OCI-LY3 (cell line): Measurements from ENCODE around the gene WDR31.

ENCODE experiments used
- H2AFZ ChIP-seq: fragments of 200-600, 300-600 bp; shearing (Covaris generic); 2 replicates; pipeline ENCODE4 v1.6.0; 2014; ENCODE audit warnings: antibody characterized with exemption, low read depth, low read length
- H3K27ac ChIP-seq: fragments of 200-600, 300-600 bp; sonication (generic); 2 replicates; pipeline ENCODE4 v1.5.1; 2014; ENCODE audit warnings: mild to moderate bottlenecking, low read length, moderate library complexity, mixed read lengths
- H3K27me3 ChIP-seq: fragments of 200-600, 300-600 bp; sonication (generic); 2 replicates; pipeline ENCODE4 v1.6.1; 2014; ENCODE audit warnings: low read depth, low read length, mixed read lengths
- H3K36me3 ChIP-seq: fragments of 200-600, 300-600 bp; sonication (generic); replicated peaks from 2 replicates; pipeline ENCODE3; 2014; ENCODE audit warnings: low read depth, low read length, mixed read lengths
- H3K4me1 ChIP-seq: fragments of 300-600, 200-600 bp; sonication (generic); 2 replicates; pipeline ENCODE4 v1.6.1; 2014; ENCODE audit warnings: low read length, mixed read lengths
- H3K4me2 ChIP-seq: fragments of 200-600, 300-600 bp; sonication (generic); 2 replicates; pipeline ENCODE4 v1.6.1; 2014; ENCODE audit warnings: low read length, mixed read lengths
- H3K4me3 ChIP-seq: fragments of 300-600, 200-600 bp; sonication (generic); 2 replicates; pipeline ENCODE4 v1.5.1; 2014; ENCODE audit warnings: antibody characterized with exemption, mild to moderate bottlenecking, low read length, moderate library complexity
- H3K79me2 ChIP-seq: fragments of 300-600, 200-600 bp; shearing (Covaris generic); 2 replicates; pipeline ENCODE4 v1.6.1; 2014; ENCODE audit warnings: mild to moderate bottlenecking, low read length, mixed read lengths
- H3K9ac ChIP-seq: fragments of 300-600, 200-600 bp; shearing (Covaris generic); 2 replicates; pipeline ENCODE4 v1.6.0; 2014; ENCODE audit warnings: mild to moderate bottlenecking, low read length, moderate library complexity
- H3K9me3 ChIP-seq: fragments of 200-600, 300-600 bp; shearing (Covaris generic); 2 replicates; pipeline ENCODE4 v1.6.1; 2014; ENCODE audit warnings: low read length, mixed read lengths; ENCODE audit not compliant: insufficient read depth
- H4K20me1 ChIP-seq: fragments of 200-600, 300-600 bp; sonication (generic); 2 replicates; pipeline ENCODE4 v1.6.1; 2016; ENCODE audit warnings: low read length, mixed read lengths; ENCODE audit not compliant: insufficient read depth
- EZH2phosphoT487 ChIP-seq: fragments of 200-600 bp; shearing (Covaris generic); IDR thresholded peaks from 2 replicates; pipeline ENCODE4 v1.6.1; 2018; ENCODE audit warnings: antibody characterized with exemption, mixed run types, low read depth
- TF ChIP-seq, protein P1 (sequence below): fragments of 200-600, 300-600 bp; sonication (generic); IDR thresholded peaks from 2 replicates; pipeline ENCODE4 v1.5.1; 2014; ENCODE audit warnings: antibody characterized with exemption, low read length, low read depth

The WDR31 gene

DNA sequence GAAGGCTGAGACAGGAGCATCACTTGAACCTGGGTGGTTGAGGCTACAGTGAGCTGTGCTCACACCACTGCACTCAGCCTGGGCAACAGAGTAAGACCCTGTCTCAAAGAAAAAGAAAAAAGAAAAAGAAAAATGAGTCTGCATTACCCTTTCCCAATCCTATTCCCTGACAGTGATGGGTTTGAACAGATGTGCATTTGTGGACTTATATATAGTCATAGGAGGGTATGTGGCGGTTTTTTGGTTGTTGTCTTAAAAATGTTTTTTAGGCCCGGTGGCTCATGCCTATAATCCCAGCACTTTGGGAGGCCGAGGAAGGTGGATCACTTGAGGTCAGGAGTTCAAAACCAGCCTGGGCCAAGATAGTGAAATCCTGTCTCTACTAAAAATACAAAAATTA lies 23.3 kb upstream of the WDR31 start:
- Histone ChIP-seq H3K27ac (no peak overlapping the region), H3K79me2 (no peaks in the 10 kb centered on the region), H3K4me2 (no peak overlapping the region), H2AFZ (no peak overlapping the region), H4K20me1 (no peaks in the 10 kb centered on the region), H3K36me3 (no peaks in the 10 kb centered on the region), H3K4me3 (no peak overlapping the region), H3K27me3 (no peaks in the 10 kb centered on the region), H3K9me3 (no peaks in the 10 kb centered on the region), H3K4me1 (no peaks in the 10 kb centered on the region), H3K9ac (no peak overlapping the region)
- TF ChIP-seq, protein P1, sequence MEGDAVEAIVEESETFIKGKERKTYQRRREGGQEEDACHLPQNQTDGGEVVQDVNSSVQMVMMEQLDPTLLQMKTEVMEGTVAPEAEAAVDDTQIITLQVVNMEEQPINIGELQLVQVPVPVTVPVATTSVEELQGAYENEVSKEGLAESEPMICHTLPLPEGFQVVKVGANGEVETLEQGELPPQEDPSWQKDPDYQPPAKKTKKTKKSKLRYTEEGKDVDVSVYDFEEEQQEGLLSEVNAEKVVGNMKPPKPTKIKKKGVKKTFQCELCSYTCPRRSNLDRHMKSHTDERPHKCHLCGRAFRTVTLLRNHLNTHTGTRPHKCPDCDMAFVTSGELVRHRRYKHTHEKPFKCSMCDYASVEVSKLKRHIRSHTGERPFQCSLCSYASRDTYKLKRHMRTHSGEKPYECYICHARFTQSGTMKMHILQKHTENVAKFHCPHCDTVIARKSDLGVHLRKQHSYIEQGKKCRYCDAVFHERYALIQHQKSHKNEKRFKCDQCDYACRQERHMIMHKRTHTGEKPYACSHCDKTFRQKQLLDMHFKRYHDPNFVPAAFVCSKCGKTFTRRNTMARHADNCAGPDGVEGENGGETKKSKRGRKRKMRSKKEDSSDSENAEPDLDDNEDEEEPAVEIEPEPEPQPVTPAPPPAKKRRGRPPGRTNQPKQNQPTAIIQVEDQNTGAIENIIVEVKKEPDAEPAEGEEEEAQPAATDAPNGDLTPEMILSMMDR: no peak
- no peak for TF ChIP-seq EZH2phosphoT487

DNA sequence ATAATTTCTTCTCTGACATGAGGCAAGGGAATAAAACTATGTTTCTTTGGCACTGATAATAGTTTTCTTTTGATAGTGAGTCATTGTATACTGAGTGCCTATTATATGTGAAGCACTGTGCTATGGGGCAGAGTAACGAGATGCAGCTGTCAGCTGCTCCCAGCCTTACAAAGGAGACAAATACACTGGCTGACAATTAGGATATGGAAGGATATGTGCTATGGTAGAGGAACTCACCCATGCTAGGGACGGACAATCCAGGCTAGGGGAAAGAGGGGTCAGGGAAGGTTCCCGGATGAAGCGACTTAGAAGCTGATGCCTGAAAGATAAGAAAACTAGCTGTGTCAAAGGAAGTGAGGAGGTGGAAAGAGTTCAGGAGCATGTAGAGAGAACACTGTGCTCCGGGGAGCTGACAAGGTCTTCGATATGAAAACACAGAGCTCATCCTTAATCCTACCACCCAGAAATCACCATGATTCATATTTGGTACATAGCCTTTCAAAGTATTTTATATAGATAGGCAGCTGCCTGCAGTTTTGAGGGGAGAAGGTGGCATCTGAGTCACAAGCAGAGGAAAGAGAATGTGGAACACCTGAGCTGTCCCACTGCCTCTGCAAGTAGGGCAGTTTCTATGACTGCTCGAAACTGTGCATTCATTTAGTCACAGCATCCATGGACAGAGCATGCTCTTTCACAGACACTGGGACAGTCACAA lies 21.4 kb upstream of the WDR31 start:
- H3K4me3 ChIP-seq: no peak overlapping the region
- TF ChIP-seq, protein P1: no peak
- H3K9ac ChIP-seq: no peak overlapping the region
- H3K27ac ChIP-seq: no peak overlapping the region
- H3K36me3 ChIP-seq: no peaks in the 10 kb centered on the region
- H3K9me3 ChIP-seq: no peaks in the 10 kb centered on the region
- no peaks in the 10 kb centered on the region for H3K79me2 ChIP-seq
- H3K27me3 ChIP-seq: no peaks in the 10 kb centered on the region
- no peaks in the 10 kb centered on the region for H3K4me1 ChIP-seq
- no peak overlapping the region for H3K4me2 ChIP-seq
- no peak overlapping the region for H2AFZ ChIP-seq
- H4K20me1 ChIP-seq: no peaks in the 10 kb centered on the region

DNA sequence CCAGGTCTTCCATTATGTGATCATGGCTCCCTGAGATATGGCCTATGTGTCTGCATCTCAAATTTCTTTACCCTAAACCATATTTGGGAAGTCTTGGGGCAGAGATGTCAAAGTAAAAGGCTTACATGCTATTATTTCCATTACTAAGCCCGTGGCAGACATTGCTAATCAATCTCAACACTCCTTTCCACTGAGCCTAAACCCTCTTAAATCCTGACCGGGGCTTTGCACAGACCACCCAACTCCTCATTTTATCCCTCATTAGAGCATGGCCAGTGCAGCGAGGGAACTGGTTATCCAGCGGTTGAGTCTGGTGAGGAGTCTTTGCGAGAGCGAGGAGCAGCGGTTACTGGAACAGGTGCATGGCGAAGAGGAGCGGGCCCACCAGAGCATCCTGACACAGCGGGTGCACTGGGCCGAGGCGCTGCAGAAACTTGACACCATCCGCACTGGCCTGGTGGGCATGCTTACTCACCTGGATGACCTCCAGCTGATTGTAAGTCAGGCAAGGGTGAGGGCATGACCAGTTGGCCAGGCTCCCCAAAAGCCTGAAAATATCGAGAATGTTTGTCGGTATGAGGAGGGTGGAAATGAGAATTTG lies 20.3 kb upstream of the WDR31 start:
- Histone ChIP-seq H3K79me2 (no peaks in the 10 kb centered on the region), H3K4me3 (no peak overlapping the region), H3K27ac (no peak overlapping the region), H2AFZ (no peak overlapping the region), H4K20me1 (no peaks in the 10 kb centered on the region), H3K36me3 (no peaks in the 10 kb centered on the region), H3K9me3 (no peaks in the 10 kb centered on the region), H3K4me1 (no peaks in the 10 kb centered on the region), H3K27me3 (no peaks in the 10 kb centered on the region), H3K4me2 (no peak overlapping the region), H3K9ac (no peak overlapping the region)
- TF ChIP-seq, protein P1: no peak
- TF ChIP-seq EZH2phosphoT487: no peak

DNA sequence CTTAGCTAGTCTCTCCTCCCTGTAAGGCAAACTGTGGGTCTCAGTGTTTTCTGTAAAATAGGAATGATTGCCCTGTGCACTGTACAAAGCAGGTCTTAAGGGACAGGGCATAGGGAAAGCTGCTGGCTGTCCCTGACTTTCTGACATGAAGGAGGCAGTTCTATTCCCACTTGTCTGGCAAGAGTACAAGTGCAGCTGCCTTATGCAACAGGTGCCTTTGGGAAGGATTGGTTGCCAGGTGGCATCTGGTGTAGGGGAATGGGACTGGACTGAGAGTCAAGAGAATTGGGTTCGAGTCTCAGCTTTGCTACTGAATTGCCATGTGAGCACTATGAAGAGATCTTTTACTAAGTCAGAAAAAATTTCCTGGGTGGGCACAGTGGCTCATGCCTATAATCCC lies 19.3 kb upstream of the WDR31 start:
- Histone ChIP-seq H3K4me2 (no peak overlapping the region), H3K79me2 (no peaks in the 10 kb centered on the region), H3K9ac (no peak overlapping the region), H3K36me3 (no peaks in the 10 kb centered on the region), H3K4me1 (no peaks in the 10 kb centered on the region), H3K27ac (no peak overlapping the region), H3K4me3 (no peak overlapping the region), H3K9me3 (no peaks in the 10 kb centered on the region), H4K20me1 (no peaks in the 10 kb centered on the region), H2AFZ (no peak overlapping the region), H3K27me3 (no peaks in the 10 kb centered on the region)
- TF ChIP-seq EZH2phosphoT487: no peak
- TF ChIP-seq, protein P1: no peak
